Fibroblast of skin of left quadriceps (primary cell): ENCODE results near the gene ZNF281.
"Not testable (repeated sequence)": the region's sequence is repeated elsewhere in the genome, so short reads cannot be mapped to it uniquely, and the experiment has no call there.

Source experiments
- DNase-seq, 2 experiments: peaks; one replicate each; pipeline ENCODE4 v3.0.0-alpha.2; 2013; ENCODE audit warnings: low read depth in 2 of 2

Gene ZNF281

DNA sequence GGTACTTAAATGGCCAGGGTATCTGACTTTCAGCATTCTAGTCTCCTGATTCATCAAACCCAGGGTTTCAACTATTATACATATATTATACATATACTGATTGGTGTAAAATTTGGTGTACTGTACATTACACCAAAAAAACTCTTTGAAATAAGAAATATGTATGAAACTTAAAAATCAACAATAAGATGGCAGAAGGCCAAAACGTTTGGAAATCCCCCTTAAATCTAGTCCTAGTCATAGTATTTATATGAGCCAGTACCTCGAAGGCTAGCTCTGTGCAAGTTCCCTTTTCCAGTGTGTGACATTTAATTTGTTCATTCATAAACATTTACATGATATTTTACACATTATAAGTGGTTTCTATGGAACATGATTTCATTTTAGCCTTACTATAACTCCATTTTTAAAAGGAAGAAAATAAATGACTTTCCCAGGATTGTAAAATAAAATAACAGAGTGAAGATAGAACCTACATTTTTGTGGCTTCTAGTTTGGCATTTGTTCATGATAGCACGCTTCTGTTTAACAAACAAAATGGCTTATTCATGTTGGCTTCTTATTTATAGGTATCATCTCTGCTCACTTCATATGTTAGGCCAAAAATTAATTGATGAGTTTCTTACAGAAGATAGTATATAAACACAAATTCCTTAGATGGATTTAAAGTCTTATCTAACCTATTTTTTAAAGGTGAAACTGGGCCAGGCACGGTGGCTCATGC lies 18.8 kb upstream of the ZNF281 start:
- DNase-seq: peak; percentile 52 to 62

DNA sequence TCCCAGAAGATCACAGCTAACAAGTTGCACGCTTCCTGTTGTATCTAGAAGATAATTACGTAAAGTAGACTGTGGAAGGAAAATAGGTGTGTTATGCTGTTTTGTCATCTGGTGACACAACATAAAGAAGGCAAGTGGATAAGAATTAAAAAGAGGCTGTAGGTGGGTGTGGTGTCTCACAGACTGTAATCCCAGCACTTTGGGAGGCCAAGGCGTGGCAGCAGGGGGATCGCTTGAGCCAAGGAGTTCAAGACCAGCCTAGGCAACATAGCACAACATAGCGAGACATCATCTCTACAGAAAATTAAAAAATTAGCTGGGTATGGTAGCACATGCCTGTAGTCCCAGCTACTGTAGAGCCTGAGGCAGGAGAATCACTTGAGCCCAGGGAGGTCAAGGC lies 17.9 kb upstream of the ZNF281 start:
- no peak for DNase-seq

DNA sequence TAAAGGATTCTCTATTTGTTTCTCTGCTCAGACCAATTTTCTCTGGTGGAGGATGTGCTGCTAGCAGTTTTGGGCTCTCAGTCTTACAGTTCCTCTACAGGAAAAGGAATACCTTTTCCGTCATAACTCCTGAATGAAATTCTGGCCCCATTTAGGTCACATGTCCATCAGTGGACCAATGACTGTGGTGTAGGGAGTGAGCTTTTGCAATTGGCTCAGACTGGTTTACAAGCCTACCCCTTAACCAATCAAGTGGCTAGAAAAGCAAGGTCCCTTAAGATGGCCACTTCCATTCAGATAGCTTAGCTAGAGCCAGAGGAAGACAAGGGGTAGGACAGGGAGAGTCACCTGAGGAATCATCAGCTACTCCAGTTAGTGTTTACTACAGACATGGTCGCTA lies 16.4 kb upstream of the ZNF281 start:
- no peak for DNase-seq

GRCh38 chr1:200423235-200423634 lies 13.4 kb upstream of the ZNF281 start:
- DNase-seq: no peak

DNA sequence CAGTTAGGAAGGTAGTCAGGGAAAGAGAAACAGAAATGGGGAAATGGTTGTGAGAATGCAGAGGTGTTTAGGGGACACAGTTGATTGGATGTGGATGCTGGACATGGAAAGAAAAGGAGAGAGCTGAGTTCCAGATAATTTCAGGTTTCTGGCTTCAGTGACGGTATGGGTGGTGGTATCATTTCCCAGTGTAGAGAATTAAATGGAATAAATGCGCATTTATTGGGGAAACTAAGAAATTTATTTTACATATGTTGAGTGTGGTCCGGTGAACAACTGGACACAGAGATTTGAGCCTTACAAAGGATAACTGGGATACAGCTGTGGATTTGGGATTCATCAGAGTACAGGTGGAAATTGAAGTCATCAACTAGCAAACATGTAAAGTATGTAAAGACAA lies 12.4 kb upstream of the ZNF281 start:
- no peak for DNase-seq

GRCh38 chr1:200415789-200416593 lies 6.2 kb upstream of the ZNF281 start:
- DNase-seq: peak; percentile 99

GRCh38 chr1:200415227-200415626 lies 5.4 kb upstream of the ZNF281 start:
- DNase-seq: no peak

DNA sequence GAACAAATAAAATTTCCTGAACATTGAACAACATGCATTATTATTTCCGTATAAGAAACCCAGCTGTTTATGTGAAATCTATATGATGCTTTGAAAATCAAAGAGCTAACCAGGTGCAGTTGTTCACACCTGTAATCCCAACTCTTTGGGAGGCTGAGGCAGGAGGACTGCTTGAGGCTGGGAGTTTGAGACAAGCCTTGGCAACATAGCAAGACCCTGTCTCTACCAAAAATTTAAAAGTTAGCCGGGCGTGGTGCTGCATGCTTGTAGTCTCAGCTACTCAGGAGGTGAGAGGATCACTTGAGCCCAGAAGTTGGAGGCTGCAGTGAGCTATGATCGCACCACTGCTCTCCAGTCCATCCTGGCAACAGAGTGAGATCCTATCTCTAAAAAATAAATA lies 4.8 kb upstream of the ZNF281 start:
- DNase-seq: no peak

GRCh38 chr1:200413766-200414165 lies 3.9 kb upstream of the ZNF281 start:
- not testable (repeated sequence) for DNase-seq

GRCh38 chr1:200411406-200412257 lies 1.8 kb upstream of the ZNF281 start:
- no peak for DNase-seq

DNA sequence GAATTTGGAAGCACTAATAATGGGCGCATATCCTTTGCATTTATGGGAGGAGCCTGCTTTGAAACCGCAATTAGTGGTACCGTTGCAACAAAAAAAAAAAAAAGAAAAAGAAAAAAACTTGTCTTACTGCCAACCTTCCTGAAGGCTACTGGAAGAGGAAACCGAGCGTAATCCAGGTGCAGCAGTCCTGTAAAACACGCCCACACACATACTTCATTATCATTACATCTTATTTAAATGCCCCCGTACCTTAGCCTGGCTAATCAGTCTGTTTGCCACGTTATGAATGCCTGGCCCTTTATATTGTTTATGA lies 686 bp upstream of the ZNF281 start:
- DNase-seq: no peak

- no peak for DNase-seq
Measured at GRCh38 chr1:200409203-200409760, 554 bp downstream of the ZNF281 start.

GRCh38 chr1:200406161-200406797 lies 3.6 kb downstream of the ZNF281 start:
- DNase-seq: no peak

- no peak for DNase-seq
Measured at GRCh38 chr1:200405264-200405663, 4.6 kb downstream of the ZNF281 start.

- no peak for DNase-seq
Measured at GRCh38 chr1:200401708-200402107, 8.1 kb downstream of the ZNF281 start.

DNA sequence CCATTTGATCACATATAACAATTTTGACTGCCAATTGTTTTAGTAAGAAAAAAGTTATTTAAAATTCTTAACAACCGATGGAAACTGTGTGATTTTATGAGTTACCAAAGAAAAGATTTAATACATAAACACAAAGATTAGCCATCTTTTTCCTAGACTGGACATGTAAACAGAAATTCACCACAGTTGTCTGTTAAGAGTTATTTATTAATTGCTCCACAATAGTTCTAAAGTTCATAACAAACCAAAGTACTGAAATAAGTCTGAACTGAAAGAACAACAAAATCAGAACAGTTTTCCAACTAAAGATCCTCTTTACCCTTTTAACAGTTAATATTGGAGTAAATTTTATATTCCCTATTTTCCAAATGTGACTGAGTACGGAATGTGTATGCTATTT lies 8.6 kb downstream of the ZNF281 start:
- no peak for DNase-seq

DNA sequence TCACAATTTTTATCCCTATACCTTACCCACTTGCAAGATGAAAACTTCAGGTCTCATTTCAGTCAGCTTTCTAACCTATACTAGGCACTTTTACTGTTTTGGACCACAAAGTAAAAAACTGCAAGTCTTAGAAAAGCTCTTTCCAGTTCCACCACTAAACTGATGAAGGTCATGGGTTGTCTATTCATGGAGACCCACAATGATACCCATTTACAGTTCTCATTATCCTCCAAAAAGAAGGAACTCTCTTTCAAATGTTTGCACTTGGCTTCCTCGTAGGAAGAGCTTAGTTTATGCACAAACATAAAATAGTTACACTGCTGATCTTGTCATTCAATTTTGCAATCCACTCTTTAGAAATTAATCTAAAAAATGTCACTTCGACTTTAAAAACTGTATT lies 9.3 kb downstream of the ZNF281 start:
- DNase-seq: no peak

- no peak for DNase-seq
Measured at GRCh38 chr1:200399860-200400259, 10.0 kb downstream of the ZNF281 start.

GRCh38 chr1:200398373-200398772 lies 11.5 kb downstream of the ZNF281 start:
- no peak for DNase-seq

DNA sequence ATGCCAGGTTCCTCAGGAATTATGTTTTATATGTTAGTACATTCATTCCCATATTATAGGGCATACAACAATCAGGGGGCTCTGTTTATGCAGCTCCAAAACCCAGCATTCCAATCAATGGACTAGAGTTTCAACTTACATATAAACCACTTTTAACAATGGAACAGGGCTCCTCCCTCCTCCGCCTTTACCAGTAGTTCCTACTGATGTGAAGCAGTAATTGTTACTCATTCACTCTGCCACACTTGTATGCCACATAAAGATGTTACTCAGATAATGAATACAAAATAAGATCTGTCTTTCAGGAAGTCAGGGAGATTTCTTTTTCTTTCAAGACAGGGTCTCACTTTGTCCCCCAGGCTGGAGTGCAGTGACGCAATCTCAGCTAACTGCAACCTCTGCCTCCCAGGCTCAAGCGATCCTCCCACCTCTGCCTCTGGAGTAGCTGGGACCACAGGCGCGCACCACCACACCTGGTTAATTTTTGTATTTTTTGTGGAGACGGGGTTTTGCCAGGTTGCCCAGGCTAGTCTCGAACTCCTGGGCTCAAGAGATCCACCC lies 17.1 kb downstream of the ZNF281 start:
- no peak for DNase-seq

- DNase-seq: no peak
Measured at GRCh38 chr1:200391747-200392146, 18.1 kb downstream of the ZNF281 start.
